ENCODE data around the gene ENPP3.

Gene ENPP3

DNA sequence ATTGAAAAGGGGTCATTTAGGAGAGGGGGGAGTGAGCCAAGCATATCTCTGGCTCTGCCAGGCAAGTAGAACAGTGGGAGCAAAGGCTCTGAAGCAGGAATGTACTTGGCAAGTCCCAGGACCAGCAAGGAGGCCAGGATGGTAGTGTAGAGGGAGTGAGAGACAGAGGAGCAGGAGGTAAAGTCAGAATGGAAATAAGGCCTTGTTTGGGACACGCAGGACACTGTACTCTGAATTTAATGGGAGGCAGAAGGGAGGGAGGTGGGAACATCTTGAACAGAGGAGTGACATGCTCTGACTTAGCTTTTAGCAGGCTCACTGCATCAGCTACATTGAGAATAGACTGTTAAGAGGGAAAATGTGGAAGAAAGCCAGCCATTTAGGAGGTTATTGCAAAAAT lies 133.7 kb downstream of the ENPP3 start:
- TF ChIP-seq, protein P1, sequence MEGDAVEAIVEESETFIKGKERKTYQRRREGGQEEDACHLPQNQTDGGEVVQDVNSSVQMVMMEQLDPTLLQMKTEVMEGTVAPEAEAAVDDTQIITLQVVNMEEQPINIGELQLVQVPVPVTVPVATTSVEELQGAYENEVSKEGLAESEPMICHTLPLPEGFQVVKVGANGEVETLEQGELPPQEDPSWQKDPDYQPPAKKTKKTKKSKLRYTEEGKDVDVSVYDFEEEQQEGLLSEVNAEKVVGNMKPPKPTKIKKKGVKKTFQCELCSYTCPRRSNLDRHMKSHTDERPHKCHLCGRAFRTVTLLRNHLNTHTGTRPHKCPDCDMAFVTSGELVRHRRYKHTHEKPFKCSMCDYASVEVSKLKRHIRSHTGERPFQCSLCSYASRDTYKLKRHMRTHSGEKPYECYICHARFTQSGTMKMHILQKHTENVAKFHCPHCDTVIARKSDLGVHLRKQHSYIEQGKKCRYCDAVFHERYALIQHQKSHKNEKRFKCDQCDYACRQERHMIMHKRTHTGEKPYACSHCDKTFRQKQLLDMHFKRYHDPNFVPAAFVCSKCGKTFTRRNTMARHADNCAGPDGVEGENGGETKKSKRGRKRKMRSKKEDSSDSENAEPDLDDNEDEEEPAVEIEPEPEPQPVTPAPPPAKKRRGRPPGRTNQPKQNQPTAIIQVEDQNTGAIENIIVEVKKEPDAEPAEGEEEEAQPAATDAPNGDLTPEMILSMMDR (IDR thresholded peaks at IDR 0.05; ENCODE audit: low read depth, low read length), result no peak
- no peak for DNase-seq (ENCODE audit: extremely low read depth, low read depth)

DNA sequence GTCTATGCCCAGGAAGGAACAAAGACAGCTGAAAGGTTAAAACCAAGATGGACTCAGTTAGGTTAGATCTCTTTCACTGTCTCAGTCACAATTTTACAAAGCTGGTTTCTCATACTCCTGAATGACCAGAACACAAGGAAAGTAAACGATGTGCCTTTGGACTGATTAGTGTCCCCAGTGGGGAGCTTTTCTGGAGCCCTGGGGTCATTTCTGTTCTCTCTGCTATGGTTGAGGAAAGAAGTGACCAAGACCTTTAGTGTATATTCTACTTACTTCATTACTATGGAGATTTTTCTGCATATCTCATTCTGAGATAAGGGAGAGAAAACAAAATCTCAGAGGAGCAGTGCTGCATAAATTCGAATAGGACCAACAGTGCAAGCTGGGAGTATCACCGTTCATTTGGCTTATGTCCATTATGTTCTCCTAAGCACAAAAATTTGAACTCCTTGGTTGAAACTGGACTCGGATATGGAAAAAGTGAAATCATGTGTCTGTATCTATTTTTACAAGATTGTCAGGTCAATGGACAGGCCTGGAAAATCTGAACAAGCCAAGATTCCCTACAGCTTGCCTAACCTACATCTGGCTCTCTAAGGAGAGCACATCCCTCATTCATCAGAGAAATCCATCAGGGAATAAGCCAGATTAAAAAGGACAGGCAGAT lies 136.3 kb downstream of the ENPP3 start:
- TF ChIP-seq, protein P1 (IDR thresholded peaks at IDR 0.05; ENCODE audit: low read depth, low read length), result no peak
- no peak for DNase-seq (ENCODE audit: extremely low read depth, low read depth)

DNA sequence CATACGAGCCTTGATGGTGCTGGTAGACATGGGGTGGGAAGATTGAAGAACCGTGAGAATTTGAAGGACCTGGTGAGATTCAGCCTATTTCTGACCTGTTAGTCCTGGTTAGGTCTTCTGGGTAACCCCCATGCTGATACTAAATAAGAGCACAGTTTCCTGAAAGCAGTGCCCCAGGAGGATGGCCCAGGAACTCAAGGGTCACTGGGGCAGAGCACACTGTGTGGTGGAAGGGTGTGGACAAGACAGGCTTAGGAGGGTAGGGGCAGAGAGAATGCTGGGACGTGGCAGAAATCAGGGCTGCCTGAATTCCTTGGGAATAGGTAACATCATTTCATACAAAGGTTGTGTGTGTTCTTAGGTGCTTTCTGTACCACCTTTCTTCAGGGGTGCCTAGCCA lies 138.8 kb downstream of the ENPP3 start:
- TF ChIP-seq, protein P1 (IDR thresholded peaks at IDR 0.05; ENCODE audit: low read depth, low read length), result no peak
- DNase-seq (ENCODE audit: extremely low read depth, low read depth), result no peak

DNA sequence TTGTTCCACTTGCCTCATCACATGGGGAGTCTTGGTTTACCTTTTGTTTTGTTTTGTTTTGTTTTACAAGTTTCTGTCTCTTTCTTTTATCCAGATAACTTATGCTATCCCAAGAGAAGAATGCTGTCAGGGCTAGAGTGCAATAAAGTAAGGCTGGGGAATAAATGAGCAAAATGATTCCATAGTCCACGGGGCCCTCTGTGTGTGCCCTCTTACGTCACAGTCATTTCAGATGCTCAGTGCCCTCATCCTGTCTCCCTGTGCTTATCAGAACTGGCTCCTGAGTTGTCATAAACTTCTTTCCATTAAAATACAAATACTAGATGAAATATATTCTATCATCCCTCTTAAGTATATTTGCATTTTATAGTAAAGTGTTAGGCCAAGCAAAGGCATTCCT lies 139.9 kb downstream of the ENPP3 start:
- TF ChIP-seq, protein P1 (IDR thresholded peaks at IDR 0.05; ENCODE audit: low read depth, low read length), result no peak
- DNase-seq (ENCODE audit: extremely low read depth, low read depth), result no peak

DNA sequence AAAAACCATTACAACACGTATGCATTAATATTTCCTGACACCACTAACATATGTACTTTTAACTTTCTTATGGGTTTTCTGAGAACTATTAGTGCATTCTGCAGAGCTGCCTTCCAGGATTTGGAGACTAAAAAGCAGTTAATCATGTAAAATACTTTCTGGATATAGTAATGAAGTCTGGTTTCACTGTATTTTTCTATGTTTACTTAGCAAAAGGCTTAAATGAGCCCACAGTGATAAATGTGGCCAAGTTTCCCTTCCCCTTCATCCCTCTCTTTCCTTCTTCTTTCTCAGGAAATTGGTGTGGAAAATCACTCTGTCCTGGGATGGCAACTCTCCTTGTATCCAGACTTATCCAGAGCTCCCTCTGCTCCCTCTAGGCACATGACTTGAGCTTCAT lies 141.1 kb downstream of the ENPP3 start:
- TF ChIP-seq, protein P1 (IDR thresholded peaks at IDR 0.05; ENCODE audit: low read depth, low read length), result no peak
- DNase-seq (ENCODE audit: extremely low read depth, low read depth), result no peak

DNA sequence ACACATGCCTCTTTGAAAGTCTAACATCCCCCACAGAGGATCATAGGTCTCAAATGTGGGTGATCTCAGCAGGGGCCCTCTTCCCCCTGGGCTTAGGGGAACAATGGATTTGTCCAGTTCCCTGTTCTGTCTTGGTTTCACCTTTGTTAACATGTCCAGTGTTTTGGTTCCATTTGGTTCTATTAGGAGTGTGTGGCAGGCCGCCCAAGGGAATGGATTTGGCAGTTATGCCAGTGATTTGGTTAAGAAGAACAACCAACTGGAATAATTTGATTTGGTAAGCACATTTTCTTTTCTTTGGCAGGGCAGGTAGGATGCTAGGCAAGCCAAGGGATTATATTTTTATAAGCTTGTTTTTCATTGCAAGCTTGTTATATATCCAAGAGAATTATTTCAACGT lies 142.2 kb downstream of the ENPP3 start:
- DNase-seq (ENCODE audit: extremely low read depth, low read depth), result no peak

DNA sequence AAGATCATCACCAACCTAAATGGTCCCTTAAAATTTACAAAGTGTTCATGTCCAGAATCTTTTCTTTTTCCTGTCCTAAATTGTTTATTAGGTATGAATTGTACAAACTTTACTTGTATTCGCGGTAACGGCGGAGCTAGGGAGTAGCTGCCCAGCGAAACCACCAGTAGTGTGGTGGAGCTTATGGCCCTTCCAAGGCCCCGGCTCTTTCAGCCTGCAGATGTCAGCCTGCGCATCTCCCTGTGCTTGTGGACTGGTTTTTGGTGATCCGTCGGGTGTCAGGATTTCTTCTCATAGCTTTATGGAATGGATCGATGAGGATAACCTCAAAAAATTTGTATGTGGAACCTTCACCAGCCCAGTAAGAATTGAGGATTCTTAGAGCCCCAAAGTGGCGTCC lies 143.5 kb downstream of the ENPP3 start:
- no peak for DNase-seq (ENCODE audit: extremely low read depth, low read depth)
- TF ChIP-seq, protein P1 (IDR thresholded peaks at IDR 0.05; ENCODE audit: low read depth, low read length), result no peak

More for the DNA sequence above, 142.2 kb downstream of the ENPP3 start:
- TF ChIP-seq, protein P1 (IDR thresholded peaks at IDR 0.05; ENCODE audit: low read depth, low read length), result no peak
